Neural cell (in vitro differentiated cells): ENCODE measurements around the gene SPTBN1. TPM values are rescaled to one million over a fixed set of nuclear protein-coding genes. Genes with fewer than 3 reads are reported as not detected.

Experiments
- H2AFZ ChIP-seq: fragments of 200-600, 300-800 bp; sonication (generic), shearing (Covaris generic); 2 replicates; pipeline ENCODE4 v1.6.0; 2014; ENCODE audit warnings: low read depth, mild to moderate bottlenecking, antibody characterized with exemption, low read length, moderate library complexity
- H3F3A ChIP-seq: fragments of 200-600 bp; shearing (Covaris generic); 2 replicates; pipeline ENCODE4 v1.6.1; 2016; ENCODE audit warnings: mild to moderate bottlenecking, moderate library complexity, mixed read lengths, antibody characterized with exemption, low read length; ENCODE audit not compliant: insufficient read depth, poor library complexity, severe bottlenecking
- H3K27ac ChIP-seq: fragments of 200-600, 300-800 bp; sonication (generic), shearing (Covaris generic); 2 replicates; pipeline ENCODE4 v1.5.1; 2014; ENCODE audit warnings: mild to moderate bottlenecking, low read length, moderate library complexity
- H3K27me3 ChIP-seq: fragments of 300-800, 200-600 bp; sonication (generic), shearing (Covaris generic); 2 replicates; pipeline ENCODE4 v1.6.0; 2014; ENCODE audit warnings: mild to moderate bottlenecking, low read depth, low read length, moderate library complexity; ENCODE audit not compliant: insufficient read depth
- H3K36me3 ChIP-seq: fragments of 300-800, 200-600 bp; sonication (generic), shearing (Covaris generic); 2 replicates; pipeline ENCODE4 v1.5.1; 2014; ENCODE audit warnings: mild to moderate bottlenecking, antibody characterized with exemption, low read length, moderate library complexity; ENCODE audit not compliant: insufficient read depth
- H3K4me2 ChIP-seq: fragments of 300-800, 200-600 bp; sonication (generic), shearing (Covaris generic); 2 replicates; pipeline ENCODE4 v1.6.0; 2014; ENCODE audit warnings: mild to moderate bottlenecking, low read length
- H3K4me3 ChIP-seq: fragments of 300-800, 200-600 bp; sonication (generic), shearing (Covaris generic); 2 replicates; pipeline ENCODE4 v1.5.1; 2014; ENCODE audit warnings: mild to moderate bottlenecking, low read length, moderate library complexity
- H3K79me2 ChIP-seq: fragments of 200-600 bp; shearing (Covaris generic); replicated peaks from 2 replicates; pipeline ENCODE4 v1.6.0; 2014; ENCODE audit warnings: mild to moderate bottlenecking, low read length, moderate library complexity; ENCODE audit not compliant: insufficient read depth
- H3K9ac ChIP-seq: fragments of 300-800, 200-600 bp; sonication (generic), shearing (Covaris generic); 2 replicates; pipeline ENCODE4 v1.6.1; 2016; ENCODE audit warnings: mild to moderate bottlenecking, low read length, mixed read lengths
- H3K9me2 ChIP-seq: fragments of 200-600 bp; shearing (Covaris generic); 2 replicates; pipeline ENCODE4 v1.6.1; 2016; ENCODE audit warnings: mild to moderate bottlenecking, low read length, mixed read lengths; ENCODE audit not compliant: insufficient read depth
- H3K9me3 ChIP-seq: fragments of 200-600, 300-800 bp; sonication (generic), shearing (Covaris generic); 2 replicates; pipeline ENCODE4 v1.6.1; 2016; ENCODE audit warnings: mild to moderate bottlenecking, mixed run types, low read length, moderate library complexity, mixed read lengths
- H4K20me1 ChIP-seq: fragments of 200-600 bp; shearing (Covaris generic); 2 replicates; pipeline ENCODE4 v1.6.1; 2016; ENCODE audit warnings: mild to moderate bottlenecking, mixed run types; ENCODE audit not compliant: insufficient read depth
- EP300 ChIP-seq: fragments of 450-650 bp; conservative IDR thresholded peaks from 2 replicates; pipeline ENCODE4 v1.6.1; 2014; ENCODE audit warnings: antibody characterized with exemption, mild to moderate bottlenecking, moderate library complexity; ENCODE audit not compliant: poor library complexity, severe bottlenecking
- EZH2 ChIP-seq: fragments of 200-600, 300-800 bp; shearing (Covaris generic), sonication (generic); IDR thresholded peaks from 2 replicates; pipeline ENCODE4 v1.6.1; 2014; ENCODE audit warnings: antibody characterized with exemption, low read length, borderline replicate concordance, mild to moderate bottlenecking; ENCODE audit not compliant: insufficient read depth, poor library complexity, severe bottlenecking
- MXI1 ChIP-seq: fragments of 450-650 bp; conservative IDR thresholded peaks from 2 replicates; pipeline ENCODE4 v1.6.1; 2014; ENCODE audit warnings: antibody characterized with exemption, mild to moderate bottlenecking; ENCODE audit not compliant: poor library complexity, severe bottlenecking
- POLR2AphosphoS5 ChIP-seq: IDR thresholded peaks from 2 replicates; pipeline ENCODE4 v1.6.1; 2012
- RAD21 ChIP-seq: fragments of 450-650 bp; conservative IDR thresholded peaks from 2 replicates; pipeline ENCODE4 v1.6.1; 2014; ENCODE audit warnings: antibody characterized with exemption, mild to moderate bottlenecking, moderate library complexity
- REST ChIP-seq: IDR thresholded peaks from 2 replicates; pipeline ENCODE4 v1.6.1; 2012; ENCODE audit warnings: borderline replicate concordance
- SMC3 ChIP-seq: fragments of 450-650 bp; conservative IDR thresholded peaks from 2 replicates; pipeline ENCODE4 v1.6.1; 2014; ENCODE audit warnings: antibody characterized with exemption, mild to moderate bottlenecking, moderate library complexity; ENCODE audit not compliant: poor library complexity
- TAF1 ChIP-seq: IDR thresholded peaks from 2 replicates; pipeline ENCODE4 v1.6.1; 2012; ENCODE audit warnings: low read depth
- polyA plus RNA-seq: library from polyadenylated mRNA; depleted of rRNA; stranded (reverse); fragments of >200 nt; gene quantifications from 2 replicates; pipeline ENCODE4 v1.2.3, GENCODE V29; 2014
- TF ChIP-seq, protein P1 (sequence below): fragments of 450-650 bp; IDR thresholded peaks from 2 replicates; pipeline ENCODE4 v1.5.1; 2014; ENCODE audit warnings: antibody characterized with exemption, mild to moderate bottlenecking, moderate library complexity; ENCODE audit not compliant: poor library complexity, severe bottlenecking

SPTBN1 gene
- polyA plus RNA-seq, 1 donor from 2014 or later: 92.1 TPM

DNA sequence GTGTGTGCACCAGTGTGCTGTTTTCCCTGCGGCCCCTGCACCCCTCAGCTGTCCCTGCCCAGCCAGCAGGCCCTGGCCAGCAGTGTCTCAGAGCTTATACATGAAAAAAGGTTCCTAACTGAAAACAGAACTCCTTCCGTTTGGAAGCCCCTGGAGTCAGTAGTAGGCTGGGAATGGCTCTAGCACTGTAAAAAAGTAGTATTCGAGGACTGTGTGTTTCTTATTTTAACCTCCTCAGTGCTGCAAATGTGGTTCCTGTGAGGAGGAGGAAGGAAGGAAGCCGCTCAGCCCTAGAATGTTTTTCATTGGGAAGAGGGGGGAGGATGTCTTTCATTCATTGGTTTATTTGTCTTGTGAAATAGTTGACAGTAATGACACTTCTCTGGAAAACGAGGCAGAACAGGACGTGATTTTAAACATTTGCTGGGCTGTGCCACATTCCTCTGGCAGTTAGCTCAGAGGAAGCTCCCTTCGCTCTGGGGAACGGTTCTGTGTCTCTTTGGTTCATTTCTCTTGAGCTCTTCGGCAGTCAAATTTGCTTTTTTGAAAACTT is 103.5 kb downstream of the SPTBN1 start:
- peak overlapping the region; percentile 64 for H3K27ac ChIP-seq
- TF ChIP-seq, protein P1, sequence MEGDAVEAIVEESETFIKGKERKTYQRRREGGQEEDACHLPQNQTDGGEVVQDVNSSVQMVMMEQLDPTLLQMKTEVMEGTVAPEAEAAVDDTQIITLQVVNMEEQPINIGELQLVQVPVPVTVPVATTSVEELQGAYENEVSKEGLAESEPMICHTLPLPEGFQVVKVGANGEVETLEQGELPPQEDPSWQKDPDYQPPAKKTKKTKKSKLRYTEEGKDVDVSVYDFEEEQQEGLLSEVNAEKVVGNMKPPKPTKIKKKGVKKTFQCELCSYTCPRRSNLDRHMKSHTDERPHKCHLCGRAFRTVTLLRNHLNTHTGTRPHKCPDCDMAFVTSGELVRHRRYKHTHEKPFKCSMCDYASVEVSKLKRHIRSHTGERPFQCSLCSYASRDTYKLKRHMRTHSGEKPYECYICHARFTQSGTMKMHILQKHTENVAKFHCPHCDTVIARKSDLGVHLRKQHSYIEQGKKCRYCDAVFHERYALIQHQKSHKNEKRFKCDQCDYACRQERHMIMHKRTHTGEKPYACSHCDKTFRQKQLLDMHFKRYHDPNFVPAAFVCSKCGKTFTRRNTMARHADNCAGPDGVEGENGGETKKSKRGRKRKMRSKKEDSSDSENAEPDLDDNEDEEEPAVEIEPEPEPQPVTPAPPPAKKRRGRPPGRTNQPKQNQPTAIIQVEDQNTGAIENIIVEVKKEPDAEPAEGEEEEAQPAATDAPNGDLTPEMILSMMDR: no peak
- TF ChIP-seq RAD21 (peak; percentile 11), EP300 (no peak), TAF1 (no peak), MXI1 (peak; percentile 36), SMC3 (no peak), REST (no peak), POLR2AphosphoS5 (no peak), EZH2 (no peak)
- H3K9me3 ChIP-seq: no peaks in the 10 kb centered on the region
- peak overlapping the region; percentile 88 for H3K4me3 ChIP-seq
- peaks cover 26% of the 10 kb centered on the region for H3K79me2 ChIP-seq
- H3K9me2 ChIP-seq: no peaks in the 10 kb centered on the region
- peaks cover 10% of the 10 kb centered on the region for H3F3A ChIP-seq
- H3K36me3 ChIP-seq: no peaks in the 10 kb centered on the region
- H3K27me3 ChIP-seq: no peaks in the 10 kb centered on the region
- peak overlapping the region; percentile 73 for H3K9ac ChIP-seq
- peak overlapping the region; percentile 76 for H3K4me2 ChIP-seq
- no peak overlapping the region for H2AFZ ChIP-seq
- no peaks in the 10 kb centered on the region for H4K20me1 ChIP-seq

DNA sequence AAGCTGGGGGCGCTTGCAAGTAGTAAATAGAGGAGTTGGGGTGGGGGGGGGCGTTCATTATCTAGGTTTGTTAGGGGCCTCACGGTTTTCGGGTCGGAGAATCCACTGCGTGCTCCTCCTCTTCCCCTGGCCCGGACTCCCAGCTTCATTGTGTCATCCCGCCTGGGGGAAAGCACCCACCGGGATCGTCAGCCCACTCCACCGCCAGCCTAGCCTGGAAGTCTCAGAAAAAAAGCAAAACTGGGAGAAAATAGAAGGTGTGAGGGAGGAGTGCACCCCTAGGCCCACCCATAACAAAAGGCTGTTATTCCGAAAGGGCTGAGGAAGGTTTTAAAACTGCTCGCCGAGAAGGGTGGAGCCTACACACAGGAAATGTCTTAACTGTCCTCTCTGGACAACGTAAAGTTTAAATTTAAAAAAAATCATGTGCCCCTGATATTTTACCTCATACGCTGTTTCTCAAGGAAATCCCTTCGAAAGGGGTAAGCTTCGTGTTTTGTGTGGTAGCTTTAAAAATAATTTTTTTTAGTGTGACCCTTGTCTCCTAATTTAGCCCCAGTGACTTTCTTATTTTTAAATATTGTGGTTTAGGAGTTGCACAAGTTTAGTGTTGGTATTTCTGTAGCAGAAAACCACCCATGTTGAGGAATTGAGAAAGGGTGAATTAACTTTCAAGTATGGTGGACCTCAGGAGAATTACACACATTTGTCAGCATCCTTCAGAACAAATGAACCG is 104.2 kb downstream of the SPTBN1 start:
- Histone ChIP-seq H3K9me3 (no peaks in the 10 kb centered on the region), H3K27ac (peak overlapping the region; percentile 64), H3K79me2 (peaks cover 26% of the 10 kb centered on the region), H3K4me2 (peak overlapping the region; percentile 76), H3K36me3 (no peaks in the 10 kb centered on the region), H3K27me3 (no peaks in the 10 kb centered on the region), H3K4me3 (peak overlapping the region; percentile 88), H2AFZ (no peak overlapping the region), H3F3A (peaks cover 10% of the 10 kb centered on the region), H4K20me1 (no peaks in the 10 kb centered on the region), H3K9ac (peak overlapping the region; percentile 73), H3K9me2 (no peaks in the 10 kb centered on the region)
- TF ChIP-seq POLR2AphosphoS5 (no peak), SMC3 (no peak), MXI1 (no peak), REST (no peak), TAF1 (no peak), EZH2 (no peak), EP300 (no peak), RAD21 (no peak)
- TF ChIP-seq, protein P1: no peak
